Activated naive CD8-positive, alpha-beta T cell (primary cell): ENCODE measurements around the gene YEATS2.

Experiments used
- H3K27ac Mint-ChIP-seq: one replicate; pipeline ENCODE4 v1.8.0; 2021; ENCODE audit warnings: mixed read lengths
- H3K27me3 Mint-ChIP-seq: one replicate; pipeline ENCODE4 v1.8.0; 2021; ENCODE audit warnings: mixed read lengths
- H3K36me3 Mint-ChIP-seq: one replicate; pipeline ENCODE4 v1.8.0; 2021; ENCODE audit warnings: mixed read lengths
- H3K4me1 Mint-ChIP-seq: one replicate; pipeline ENCODE4 v1.8.0; 2021; ENCODE audit warnings: low read depth, mixed read lengths
- H3K4me3 Mint-ChIP-seq: one replicate; pipeline ENCODE4 v1.8.0; 2021; ENCODE audit warnings: mild to moderate bottlenecking, mixed read lengths
- H3K9me3 Mint-ChIP-seq: one replicate; pipeline ENCODE4 v1.8.0; 2021; ENCODE audit warnings: low read depth, mixed read lengths

YEATS2 gene

GRCh38 chr3:183839751-183840150, 142.2 kb downstream of the YEATS2 start:
- Mint-ChIP-seq H3K9me3 (no peaks in the 10 kb centered on the region), H3K27ac (no peak overlapping the region), H3K27me3 (no peaks in the 10 kb centered on the region), H3K36me3 (peaks cover 10% of the 10 kb centered on the region), H3K4me1 (peaks cover 5% of the 10 kb centered on the region), H3K4me3 (no peak overlapping the region)

GRCh38 chr3:183844606-183845005, 147.0 kb downstream of the YEATS2 start:
- Mint-ChIP-seq H3K4me3 (no peak overlapping the region), H3K4me1 (peaks cover 11% of the 10 kb centered on the region), H3K9me3 (no peaks in the 10 kb centered on the region), H3K27ac (peak overlapping the region; percentile 22), H3K36me3 (peaks cover 14% of the 10 kb centered on the region), H3K27me3 (no peaks in the 10 kb centered on the region)

GRCh38 chr3:183845090-183845489, 147.5 kb downstream of the YEATS2 start:
- Mint-ChIP-seq H3K36me3 (peaks cover 11% of the 10 kb centered on the region), H3K4me1 (peaks cover 11% of the 10 kb centered on the region), H3K9me3 (no peaks in the 10 kb centered on the region), H3K27me3 (no peaks in the 10 kb centered on the region), H3K4me3 (no peak overlapping the region), H3K27ac (no peak overlapping the region)

GRCh38 chr3:183845608-183846288, 148.2 kb downstream of the YEATS2 start:
- Mint-ChIP-seq H3K36me3 (peaks cover 10% of the 10 kb centered on the region), H3K27me3 (no peaks in the 10 kb centered on the region), H3K27ac (no peak overlapping the region), H3K4me1 (peaks cover 11% of the 10 kb centered on the region), H3K9me3 (no peaks in the 10 kb centered on the region), H3K4me3 (no peak overlapping the region)

GRCh38 chr3:183854318-183855035, 156.9 kb downstream of the YEATS2 start:
- Mint-ChIP-seq H3K4me1 (peaks cover 6% of the 10 kb centered on the region), H3K9me3 (no peaks in the 10 kb centered on the region), H3K4me3 (no peak overlapping the region), H3K27me3 (no peaks in the 10 kb centered on the region), H3K27ac (no peak overlapping the region), H3K36me3 (peaks cover 8% of the 10 kb centered on the region)

GRCh38 chr3:183857863-183858262, 160.3 kb downstream of the YEATS2 start:
- Mint-ChIP-seq H3K4me3 (no peak overlapping the region), H3K36me3 (peaks cover 14% of the 10 kb centered on the region), H3K9me3 (no peaks in the 10 kb centered on the region), H3K4me1 (peaks cover 6% of the 10 kb centered on the region), H3K27ac (no peak overlapping the region), H3K27me3 (no peaks in the 10 kb centered on the region)
